HG02610 (cell line): ENCODE data around the gene SERPINA5.
"Not testable (repeated sequence)": the region's sequence is repeated elsewhere in the genome, so short reads cannot be mapped to it uniquely, and the experiment has no call there.

Experiments used
- ATAC-seq: cut with Tn5 transposase; IDR thresholded peaks from one replicate; pipeline ENCODE4 v1.9.1; 2021; ENCODE audit warnings: mild to moderate bottlenecking, moderate library complexity; ENCODE audit not compliant: unreplicated experiment

The SERPINA5 gene

GRCh38 chr14:94573475-94574277 is 7.5 kb upstream of the SERPINA5 start:
- ATAC-seq = no peak

- no peak for ATAC-seq
Observed at GRCh38 chr14:94574336-94574735, 6.9 kb upstream of the SERPINA5 start.

GRCh38 chr14:94575730-94576585 is 5.3 kb upstream of the SERPINA5 start:
- no peak for ATAC-seq

- not testable (repeated sequence) for ATAC-seq
Observed at GRCh38 chr14:94577472-94577871, 3.8 kb upstream of the SERPINA5 start.

GRCh38 chr14:94578712-94579111 is 2.5 kb upstream of the SERPINA5 start:
- ATAC-seq = no peak

- no peak for ATAC-seq
Observed at GRCh38 chr14:94582199-94582750, 1.0 kb downstream of the SERPINA5 start.

- ATAC-seq = no peak
Observed at GRCh38 chr14:94582851-94583250, 1.6 kb downstream of the SERPINA5 start.

GRCh38 chr14:94583557-94583956 is 2.3 kb downstream of the SERPINA5 start:
- ATAC-seq = no peak

GRCh38 chr14:94584591-94585280 is 3.5 kb downstream of the SERPINA5 start:
- ATAC-seq = no peak

GRCh38 chr14:94586635-94587034 is 5.4 kb downstream of the SERPINA5 start:
- ATAC-seq = no peak

- no peak for ATAC-seq
Observed at GRCh38 chr14:94588311-94588710, 7.1 kb downstream of the SERPINA5 start.

- no peak for ATAC-seq
Observed at GRCh38 chr14:94591073-94591472, 9.8 kb downstream of the SERPINA5 start.

- no peak for ATAC-seq
Observed at GRCh38 chr14:94591871-94592270, 10.6 kb downstream of the SERPINA5 start.

GRCh38 chr14:94592457-94592856 is 11.2 kb downstream of the SERPINA5 start:
- no peak for ATAC-seq

GRCh38 chr14:94593376-94593748 is 12.1 kb downstream of the SERPINA5 start:
- no peak for ATAC-seq

GRCh38 chr14:94593749-94594431 is 12.7 kb downstream of the SERPINA5 start:
- ATAC-seq = no peak

- no peak for ATAC-seq
Observed at GRCh38 chr14:94594441-94594840, 13.2 kb downstream of the SERPINA5 start.

- no peak for ATAC-seq
Observed at GRCh38 chr14:94595912-94596311, 14.7 kb downstream of the SERPINA5 start.

- no peak for ATAC-seq
Observed at GRCh38 chr14:94596361-94596760, 15.1 kb downstream of the SERPINA5 start.

- ATAC-seq = no peak
Observed at GRCh38 chr14:94597788-94598187, 16.6 kb downstream of the SERPINA5 start.

GRCh38 chr14:94598506-94598815 is 17.2 kb downstream of the SERPINA5 start:
- ATAC-seq = no peak
